Osteoblast (primary cell): Measurements from ENCODE around the gene MALAT1. TPM values are rescaled to one million over a fixed set of nuclear protein-coding genes. Genes with fewer than 3 reads are reported as not detected.

Experiments used
- DNase-seq: peaks from one replicate; pipeline ENCODE4 v3.0.0; 2011; ENCODE audit warnings: low spot score, mixed read lengths; ENCODE audit not compliant: insufficient read length; ENCODE audit errors: missing footprints
- H2AFZ ChIP-seq: 2 replicates; pipeline ENCODE4 v1.6.0; 2011; ENCODE audit warnings: mild to moderate bottlenecking, low read length
- H3K27ac ChIP-seq: 2 replicates; pipeline ENCODE4 v1.5.1; 2011; ENCODE audit warnings: mild to moderate bottlenecking, low read depth, low read length, moderate library complexity
- H3K27me3 ChIP-seq: 2 replicates; pipeline ENCODE4 v1.6.0; 2012; ENCODE audit warnings: mild to moderate bottlenecking, control low read depth, inconsistent platforms, low read length, moderate library complexity; ENCODE audit not compliant: insufficient read depth
- H3K36me3 ChIP-seq: 2 replicates; pipeline ENCODE4 v1.5.1; 2011; ENCODE audit warnings: mild to moderate bottlenecking, low read length, control low read depth, moderate library complexity; ENCODE audit not compliant: insufficient read depth
- H3K4me1 ChIP-seq: 2 replicates; pipeline ENCODE4 v1.5.1; 2011; ENCODE audit warnings: mild to moderate bottlenecking, low read length, control low read depth, moderate library complexity; ENCODE audit not compliant: insufficient read depth
- H3K4me2 ChIP-seq: 2 replicates; pipeline ENCODE4 v1.6.0; 2011; ENCODE audit warnings: mild to moderate bottlenecking, low read length; ENCODE audit not compliant: insufficient read depth
- H3K4me3 ChIP-seq: fragments of 200-600 bp; sonication (generic); 3 replicates; pipeline ENCODE4 v1.5.1; 2012; ENCODE audit warnings: mild to moderate bottlenecking, low read length, inconsistent platforms; ENCODE audit not compliant: insufficient read depth
- H3K79me2 ChIP-seq: 2 replicates; pipeline ENCODE4 v1.6.0; 2012; ENCODE audit warnings: mild to moderate bottlenecking, low read length, control low read depth, inconsistent platforms; ENCODE audit not compliant: insufficient read depth
- H3K9me3 ChIP-seq: 2 replicates; pipeline ENCODE4 v1.5.1; 2011; ENCODE audit warnings: low read depth, low read length, control low read depth
- H4K20me1 ChIP-seq: 2 replicates; pipeline ENCODE4 v1.6.0; 2012; ENCODE audit warnings: mild to moderate bottlenecking, low read length, control low read depth; ENCODE audit not compliant: insufficient read depth
- total RNA-seq: library from RNA; depleted of rRNA; stranded (reverse); fragments of >200 nt; gene quantifications from 2 replicates; pipeline ENCODE4 v1.2.3, GENCODE V29; 2012
- TF ChIP-seq, protein P1 (sequence below): IDR thresholded peaks from 2 replicates; pipeline ENCODE4 v1.5.1; 2011; ENCODE audit warnings: mild to moderate bottlenecking, low read depth, low read length, moderate library complexity; ENCODE audit errors: extremely low read depth

MALAT1 gene
- total RNA-seq, 1 donor: 19,002 TPM

DNA sequence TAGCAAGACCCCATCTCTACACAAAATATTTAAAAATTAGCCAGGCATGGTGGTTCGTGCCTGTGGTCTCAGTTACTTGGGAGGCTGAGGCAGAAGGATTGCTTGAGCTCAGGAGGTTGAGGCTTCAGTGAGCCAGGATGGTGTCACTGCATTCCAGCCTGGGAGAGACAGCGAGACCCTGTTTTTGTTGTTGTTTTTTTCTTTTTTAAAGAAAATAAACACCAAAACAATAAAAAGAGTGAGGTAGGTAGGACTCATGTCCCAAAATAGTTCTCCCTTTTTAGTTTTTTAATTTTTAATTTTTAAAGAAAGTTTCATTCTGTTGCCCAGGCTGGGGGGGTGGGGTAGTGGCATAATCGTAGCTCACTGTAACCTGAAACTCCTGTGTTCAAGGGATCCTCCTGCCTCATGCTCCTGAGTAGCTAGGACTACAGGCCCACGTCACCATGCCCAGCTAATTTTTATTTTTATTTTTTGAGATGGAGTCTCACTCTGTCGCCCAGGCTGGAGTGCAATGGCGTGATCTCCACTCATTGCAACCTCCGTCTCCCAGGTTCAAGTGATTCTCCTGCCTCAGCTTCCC lies 25.5 kb upstream of the MALAT1 start:
- no peak overlapping the region for H3K4me2 ChIP-seq
- peak overlapping the region; percentile 100 for H3K27ac ChIP-seq
- DNase-seq: no peak
- H2AFZ ChIP-seq: no peak overlapping the region
- H3K4me1 ChIP-seq: peaks cover 33% of the 10 kb centered on the region
- TF ChIP-seq, protein P1, sequence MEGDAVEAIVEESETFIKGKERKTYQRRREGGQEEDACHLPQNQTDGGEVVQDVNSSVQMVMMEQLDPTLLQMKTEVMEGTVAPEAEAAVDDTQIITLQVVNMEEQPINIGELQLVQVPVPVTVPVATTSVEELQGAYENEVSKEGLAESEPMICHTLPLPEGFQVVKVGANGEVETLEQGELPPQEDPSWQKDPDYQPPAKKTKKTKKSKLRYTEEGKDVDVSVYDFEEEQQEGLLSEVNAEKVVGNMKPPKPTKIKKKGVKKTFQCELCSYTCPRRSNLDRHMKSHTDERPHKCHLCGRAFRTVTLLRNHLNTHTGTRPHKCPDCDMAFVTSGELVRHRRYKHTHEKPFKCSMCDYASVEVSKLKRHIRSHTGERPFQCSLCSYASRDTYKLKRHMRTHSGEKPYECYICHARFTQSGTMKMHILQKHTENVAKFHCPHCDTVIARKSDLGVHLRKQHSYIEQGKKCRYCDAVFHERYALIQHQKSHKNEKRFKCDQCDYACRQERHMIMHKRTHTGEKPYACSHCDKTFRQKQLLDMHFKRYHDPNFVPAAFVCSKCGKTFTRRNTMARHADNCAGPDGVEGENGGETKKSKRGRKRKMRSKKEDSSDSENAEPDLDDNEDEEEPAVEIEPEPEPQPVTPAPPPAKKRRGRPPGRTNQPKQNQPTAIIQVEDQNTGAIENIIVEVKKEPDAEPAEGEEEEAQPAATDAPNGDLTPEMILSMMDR: no peak
- no peaks in the 10 kb centered on the region for H3K9me3 ChIP-seq
- no peaks in the 10 kb centered on the region for H3K27me3 ChIP-seq
- H4K20me1 ChIP-seq: no peaks in the 10 kb centered on the region
- H3K79me2 ChIP-seq: peaks cover 66% of the 10 kb centered on the region
- no peaks in the 10 kb centered on the region for H3K36me3 ChIP-seq
- no peak overlapping the region for H3K4me3 ChIP-seq

DNA sequence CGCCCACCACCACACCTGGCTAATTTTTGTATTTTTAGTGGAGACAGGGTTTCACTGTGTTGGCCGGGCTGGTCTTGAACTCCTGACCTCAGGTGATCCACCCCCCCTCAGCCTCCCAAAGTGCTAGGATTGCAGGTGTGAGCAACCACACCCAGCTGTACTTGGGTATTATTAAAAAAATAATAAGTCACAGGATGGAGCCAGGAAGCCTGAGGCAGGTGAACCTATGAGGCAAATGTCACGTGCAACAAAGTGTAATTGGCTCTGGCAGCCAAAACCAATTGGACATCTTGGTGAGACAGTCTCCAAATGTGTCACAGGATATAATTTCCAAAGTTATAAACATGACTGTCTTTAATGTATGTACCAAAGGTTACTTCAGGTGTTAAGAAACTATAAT lies 24.0 kb upstream of the MALAT1 start:
- Histone ChIP-seq H3K4me2 (no peak overlapping the region), H3K9me3 (no peaks in the 10 kb centered on the region), H3K27ac (peak overlapping the region; percentile 55), H3K36me3 (no peaks in the 10 kb centered on the region), H3K4me3 (no peak overlapping the region), H3K4me1 (peaks cover 48% of the 10 kb centered on the region), H2AFZ (no peak overlapping the region), H3K79me2 (peaks cover 79% of the 10 kb centered on the region), H4K20me1 (no peaks in the 10 kb centered on the region), H3K27me3 (no peaks in the 10 kb centered on the region)
- TF ChIP-seq, protein P1: no peak
- DNase-seq: no peak

DNA sequence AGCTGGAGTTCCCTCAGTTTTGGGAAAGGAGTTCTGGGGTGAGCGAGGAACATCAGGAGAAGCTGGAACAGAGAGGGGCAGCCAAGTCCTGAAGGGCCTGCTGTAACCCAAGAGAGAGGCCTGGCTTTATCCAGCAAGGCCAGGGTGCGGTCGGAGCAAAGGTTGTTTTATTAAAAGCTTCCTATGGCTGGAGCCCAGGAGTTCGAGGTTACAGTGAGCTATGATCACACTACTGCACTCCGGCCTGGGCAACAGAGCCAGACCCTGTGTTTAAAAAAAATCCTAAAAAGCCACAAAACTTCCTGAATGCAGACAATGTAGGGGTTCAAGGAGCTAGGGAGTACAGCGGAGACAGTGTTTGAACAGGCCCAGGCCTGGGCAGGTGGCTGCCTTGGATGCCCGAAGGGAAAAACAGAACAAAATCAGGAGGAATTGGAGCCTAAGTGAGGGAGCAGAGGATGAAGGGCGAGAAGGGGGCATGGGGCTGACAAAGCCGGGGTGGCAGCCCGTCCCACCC lies 22.2 kb upstream of the MALAT1 start:
- peak overlapping the region; percentile 100 for H3K27ac ChIP-seq
- H3K4me3 ChIP-seq: peak overlapping the region; percentile 73
- H2AFZ ChIP-seq: no peak overlapping the region
- no peaks in the 10 kb centered on the region for H3K9me3 ChIP-seq
- H3K27me3 ChIP-seq: no peaks in the 10 kb centered on the region
- DNase-seq: peak; percentile 74
- no peaks in the 10 kb centered on the region for H3K36me3 ChIP-seq
- H3K4me2 ChIP-seq: peak overlapping the region; percentile 94
- no peaks in the 10 kb centered on the region for H4K20me1 ChIP-seq
- peaks cover 51% of the 10 kb centered on the region for H3K4me1 ChIP-seq
- TF ChIP-seq, protein P1: no peak
- H3K79me2 ChIP-seq: peaks cover 75% of the 10 kb centered on the region

DNA sequence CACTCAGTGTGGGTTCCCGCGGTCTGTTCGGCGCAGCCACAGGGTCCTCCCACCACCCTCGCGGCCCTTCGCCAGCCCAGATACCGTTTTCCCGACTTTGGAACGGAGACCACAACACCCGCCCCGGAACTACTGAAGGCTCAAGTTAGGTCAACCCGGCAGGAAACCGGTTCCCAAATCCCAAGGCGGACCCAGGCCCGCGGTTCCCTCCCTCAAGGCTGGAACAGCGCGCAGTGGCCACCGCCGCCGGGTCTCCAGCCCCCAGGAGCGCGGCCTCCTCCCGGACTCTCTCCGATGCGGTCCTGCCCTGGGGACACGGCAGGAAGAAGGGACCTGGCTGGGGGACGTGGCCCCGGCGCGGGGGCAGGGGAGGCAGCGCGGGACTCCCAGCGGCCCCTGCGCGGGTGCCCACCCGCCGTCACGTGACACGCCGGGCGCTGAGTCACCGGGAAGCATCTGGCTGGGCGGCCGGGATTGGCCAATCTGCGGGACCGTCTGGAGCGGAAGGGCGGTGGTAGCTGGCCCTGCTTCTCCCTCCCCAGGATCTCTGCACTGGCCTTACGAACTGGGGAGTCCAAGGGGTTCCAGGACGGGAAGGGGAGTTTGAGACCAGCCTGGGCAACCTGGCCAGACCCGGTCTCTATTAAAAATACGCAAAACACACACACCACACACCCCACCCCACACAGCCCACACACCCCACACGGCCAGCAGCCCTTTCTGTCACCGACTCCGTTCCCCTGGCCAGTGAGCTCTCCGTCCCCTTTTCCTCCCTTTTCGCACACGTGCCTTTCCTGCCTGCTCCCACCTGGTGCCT lies 21.5 kb upstream of the MALAT1 start:
- Histone ChIP-seq H3K4me1 (peaks cover 53% of the 10 kb centered on the region), H4K20me1 (no peaks in the 10 kb centered on the region), H3K4me3 (peak overlapping the region; percentile 73), H3K36me3 (no peaks in the 10 kb centered on the region), H3K27me3 (no peaks in the 10 kb centered on the region), H2AFZ (no peak overlapping the region), H3K9me3 (no peaks in the 10 kb centered on the region), H3K27ac (peak overlapping the region; percentile 100), H3K79me2 (peaks cover 71% of the 10 kb centered on the region), H3K4me2 (peak overlapping the region; percentile 94)
- peak; percentile 98 for DNase-seq
- TF ChIP-seq, protein P1: no peak
